ENCODE data around the gene PRR5L. TPM values are rescaled to one million over a fixed set of nuclear protein-coding genes. Genes with fewer than 3 reads are reported as not detected.

PRR5L gene
- total RNA-seq, 1 experiment from 2014 or later: not detected

DNA sequence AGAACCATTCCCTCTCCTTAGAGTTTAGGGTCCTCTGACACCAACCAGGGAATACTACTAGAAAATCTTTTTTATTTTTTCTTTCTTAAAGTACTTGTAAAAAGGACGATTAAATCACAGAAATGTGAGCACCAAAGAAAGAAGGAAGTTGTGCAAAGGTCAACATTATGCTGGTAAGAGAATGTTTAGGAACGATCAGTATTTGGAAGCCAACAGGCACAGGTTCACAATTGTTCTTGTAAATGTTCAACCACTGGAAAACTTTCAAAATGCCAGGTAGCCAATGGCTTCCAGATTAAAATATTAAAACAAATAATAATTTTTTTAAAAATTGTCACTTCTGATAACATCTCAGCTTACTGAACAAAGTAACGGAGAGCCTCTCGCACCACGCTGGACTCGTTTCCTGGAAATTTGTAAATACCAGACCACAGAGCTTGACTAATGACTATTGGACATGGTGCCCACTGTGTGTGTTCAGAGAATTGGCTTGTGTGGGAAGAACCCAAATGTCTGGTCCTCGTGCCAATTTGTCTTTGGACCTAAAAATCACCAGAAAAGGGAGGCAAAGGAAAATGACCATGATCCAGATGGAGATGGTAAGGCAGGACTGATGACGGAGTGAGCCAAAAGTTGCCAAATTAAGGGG is 27.6 kb upstream of the PRR5L start:
- Mint-ChIP-seq H3K9me3 (ENCODE audit: unreplicated experiment) (no peaks in the 10 kb centered on the region), H3K4me1 (ENCODE audit: low read depth, unreplicated experiment) (peaks cover 6% of the 10 kb centered on the region), H3K4me3 (ENCODE audit: unreplicated experiment) (no peak overlapping the region), H3K36me3 (ENCODE audit: insufficient read depth, unreplicated experiment) (peaks cover 4% of the 10 kb centered on the region), H3K27me3 (ENCODE audit: insufficient read depth, unreplicated experiment) (no peaks in the 10 kb centered on the region), H3K27ac (ENCODE audit: unreplicated experiment) (no peak overlapping the region)
- no peaks in the 10 kb centered on the region for H3K36me3 ChIP-seq (ENCODE audit: control insufficient read depth, insufficient read depth, low read length)
- H3K4me1 ChIP-seq: no peaks in the 10 kb centered on the region
- POLR2A ChIA-PET: no interaction called here
- no peaks in the 10 kb centered on the region for H3K27me3 ChIP-seq (replicated peaks; ENCODE audit: control insufficient read depth, insufficient read depth, low read length)
- no peaks in the 10 kb centered on the region for H3K9me3 ChIP-seq
- intact Hi-C loops (cut with micrococcal nuclease; ENCODE audit: unreplicated experiment): loop anchor here (5.0 kb wide), 1 partner anchor 781 kb away; no protein-coding TSS in a partner anchor
- TF ChIP-seq, protein P1, sequence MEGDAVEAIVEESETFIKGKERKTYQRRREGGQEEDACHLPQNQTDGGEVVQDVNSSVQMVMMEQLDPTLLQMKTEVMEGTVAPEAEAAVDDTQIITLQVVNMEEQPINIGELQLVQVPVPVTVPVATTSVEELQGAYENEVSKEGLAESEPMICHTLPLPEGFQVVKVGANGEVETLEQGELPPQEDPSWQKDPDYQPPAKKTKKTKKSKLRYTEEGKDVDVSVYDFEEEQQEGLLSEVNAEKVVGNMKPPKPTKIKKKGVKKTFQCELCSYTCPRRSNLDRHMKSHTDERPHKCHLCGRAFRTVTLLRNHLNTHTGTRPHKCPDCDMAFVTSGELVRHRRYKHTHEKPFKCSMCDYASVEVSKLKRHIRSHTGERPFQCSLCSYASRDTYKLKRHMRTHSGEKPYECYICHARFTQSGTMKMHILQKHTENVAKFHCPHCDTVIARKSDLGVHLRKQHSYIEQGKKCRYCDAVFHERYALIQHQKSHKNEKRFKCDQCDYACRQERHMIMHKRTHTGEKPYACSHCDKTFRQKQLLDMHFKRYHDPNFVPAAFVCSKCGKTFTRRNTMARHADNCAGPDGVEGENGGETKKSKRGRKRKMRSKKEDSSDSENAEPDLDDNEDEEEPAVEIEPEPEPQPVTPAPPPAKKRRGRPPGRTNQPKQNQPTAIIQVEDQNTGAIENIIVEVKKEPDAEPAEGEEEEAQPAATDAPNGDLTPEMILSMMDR (IDR thresholded peaks at IDR 0.05; ENCODE audit: insufficient read depth in 1 of 2, low read depth in 1 of 2, low read length in 1 of 2, severe bottlenecking in 1 of 2, unreplicated experiment in 1 of 2): no peak
- no peak for DNase-seq
- CTCF ChIA-PET: interaction anchor here (1.0 to 5.5 kb wide), 3 partner anchors 8 to 447 kb away, joined by 3 to 69 read pairs (median 5); no protein-coding TSS in a partner anchor
- BruUV-seq (replicated peaks): no TSS peak
- H3K4me3 ChIP-seq (ENCODE audit: low read depth, low read length): no peak overlapping the region

DNA sequence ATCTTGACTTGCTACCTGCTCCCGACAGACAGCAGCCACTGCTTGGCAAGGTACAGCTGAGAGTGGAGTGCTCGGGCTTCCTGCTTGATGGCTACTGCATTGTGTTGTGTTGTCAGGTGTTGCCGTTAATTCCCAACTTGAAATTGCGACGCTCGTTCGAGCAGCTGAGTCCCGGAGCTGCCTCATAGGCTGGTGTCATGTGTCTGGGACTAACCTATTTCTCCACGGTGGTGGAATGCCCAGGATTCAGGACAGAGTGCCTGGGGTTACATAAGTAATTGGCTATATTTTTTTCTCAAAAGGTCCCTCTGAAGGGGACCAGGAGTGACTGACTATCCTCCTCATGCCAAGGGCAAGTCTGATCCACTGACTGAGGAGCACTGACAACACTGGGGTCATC is 25.4 kb upstream of the PRR5L start:
- BruUV-seq (replicated peaks): no TSS peak
- no peaks in the 10 kb centered on the region for H3K27me3 ChIP-seq (replicated peaks; ENCODE audit: control insufficient read depth, insufficient read depth, low read length)
- intact Hi-C loops (cut with micrococcal nuclease; ENCODE audit: unreplicated experiment): no loop called here
- no peak overlapping the region for H3K4me3 ChIP-seq (ENCODE audit: low read depth, low read length)
- H3K4me1 Mint-ChIP-seq (ENCODE audit: low read depth, unreplicated experiment): no peaks in the 10 kb centered on the region
- H3K9me3 ChIP-seq: no peaks in the 10 kb centered on the region
- peaks cover 4% of the 10 kb centered on the region for H3K36me3 Mint-ChIP-seq (ENCODE audit: insufficient read depth, unreplicated experiment)
- H3K36me3 ChIP-seq (ENCODE audit: control insufficient read depth, insufficient read depth, low read length): no peaks in the 10 kb centered on the region
- CTCF ChIA-PET: interaction anchor here (1.5 kb wide), 1 partner anchor 8 kb away, joined by 3 read pairs; no protein-coding TSS in a partner anchor
- DNase-seq: no peak
- POLR2A ChIA-PET: no interaction called here
- TF ChIP-seq, protein P1 (IDR thresholded peaks at IDR 0.05; ENCODE audit: insufficient read depth in 1 of 2, low read depth in 1 of 2, low read length in 1 of 2, severe bottlenecking in 1 of 2, unreplicated experiment in 1 of 2): no peak
- H3K27me3 Mint-ChIP-seq (ENCODE audit: insufficient read depth, unreplicated experiment): no peaks in the 10 kb centered on the region
- no peak overlapping the region for H3K27ac Mint-ChIP-seq (ENCODE audit: unreplicated experiment)
- no peaks in the 10 kb centered on the region for H3K4me1 ChIP-seq
- no peaks in the 10 kb centered on the region for H3K9me3 Mint-ChIP-seq (ENCODE audit: unreplicated experiment)
- no peak overlapping the region for H3K4me3 Mint-ChIP-seq (ENCODE audit: unreplicated experiment)

GRCh38 chr11:36271794-36272407 is 24.2 kb upstream of the PRR5L start:
- intact Hi-C loops (cut with micrococcal nuclease; ENCODE audit: unreplicated experiment): no loop called here
- Mint-ChIP-seq H3K4me1 (ENCODE audit: low read depth, unreplicated experiment) (no peaks in the 10 kb centered on the region), H3K4me3 (ENCODE audit: unreplicated experiment) (no peak overlapping the region), H3K27me3 (ENCODE audit: insufficient read depth, unreplicated experiment) (no peaks in the 10 kb centered on the region), H3K9me3 (ENCODE audit: unreplicated experiment) (no peaks in the 10 kb centered on the region), H3K27ac (ENCODE audit: unreplicated experiment) (no peak overlapping the region), H3K36me3 (ENCODE audit: insufficient read depth, unreplicated experiment) (peaks cover 4% of the 10 kb centered on the region)
- no peak overlapping the region for H3K4me3 ChIP-seq (ENCODE audit: low read depth, low read length)
- ChIA-PET CTCF (interaction anchor here (0.6 kb wide), 1 partner anchor 13 kb away, joined by 5 read pairs; no protein-coding TSS in a partner anchor), POLR2A (no interaction called here)
- H3K9me3 ChIP-seq: no peaks in the 10 kb centered on the region
- TF ChIP-seq, protein P1 (IDR thresholded peaks at IDR 0.05; ENCODE audit: insufficient read depth in 1 of 2, low read depth in 1 of 2, low read length in 1 of 2, severe bottlenecking in 1 of 2, unreplicated experiment in 1 of 2): no peak
- H3K36me3 ChIP-seq (ENCODE audit: control insufficient read depth, insufficient read depth, low read length): no peaks in the 10 kb centered on the region
- BruUV-seq (replicated peaks): no TSS peak
- no peaks in the 10 kb centered on the region for H3K4me1 ChIP-seq
- H3K27me3 ChIP-seq (replicated peaks; ENCODE audit: control insufficient read depth, insufficient read depth, low read length): no peaks in the 10 kb centered on the region
- DNase-seq: no peak
